C4-2B (cell line): Measurements from ENCODE around the gene HIVEP3.

Experiments
- ZFX ChIP-seq: fragments of 450-650 bp; IDR thresholded peaks from 2 replicates; pipeline ENCODE4 v1.6.1; 2017
- TF ChIP-seq, protein P1 (sequence below): fragments of 450-650 bp; conservative IDR thresholded peaks from 2 replicates; pipeline ENCODE4 v1.5.1; 2017; ENCODE audit warnings: mild to moderate bottlenecking

DNA sequence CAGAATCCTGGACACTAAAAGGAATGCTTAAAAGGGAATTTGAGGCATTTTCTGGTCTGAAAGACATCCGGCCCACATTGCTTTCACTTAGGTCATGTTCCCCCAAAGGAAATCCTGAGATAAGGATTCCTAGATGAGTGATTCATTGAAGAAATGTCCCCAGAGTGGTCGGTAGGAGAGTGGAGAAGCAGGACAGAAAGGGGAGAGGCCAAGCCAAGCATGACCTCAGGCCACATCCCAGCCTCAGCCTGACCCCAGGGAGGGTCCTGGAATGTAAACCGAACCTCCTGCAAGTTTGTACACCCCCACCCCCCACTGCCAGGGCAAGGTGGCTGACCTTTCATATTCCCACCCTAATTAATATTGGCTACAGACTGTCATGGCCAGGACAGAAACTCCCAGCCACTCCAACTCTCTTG, 16.6 kb downstream of the HIVEP3 start:
- TF ChIP-seq, protein P1, sequence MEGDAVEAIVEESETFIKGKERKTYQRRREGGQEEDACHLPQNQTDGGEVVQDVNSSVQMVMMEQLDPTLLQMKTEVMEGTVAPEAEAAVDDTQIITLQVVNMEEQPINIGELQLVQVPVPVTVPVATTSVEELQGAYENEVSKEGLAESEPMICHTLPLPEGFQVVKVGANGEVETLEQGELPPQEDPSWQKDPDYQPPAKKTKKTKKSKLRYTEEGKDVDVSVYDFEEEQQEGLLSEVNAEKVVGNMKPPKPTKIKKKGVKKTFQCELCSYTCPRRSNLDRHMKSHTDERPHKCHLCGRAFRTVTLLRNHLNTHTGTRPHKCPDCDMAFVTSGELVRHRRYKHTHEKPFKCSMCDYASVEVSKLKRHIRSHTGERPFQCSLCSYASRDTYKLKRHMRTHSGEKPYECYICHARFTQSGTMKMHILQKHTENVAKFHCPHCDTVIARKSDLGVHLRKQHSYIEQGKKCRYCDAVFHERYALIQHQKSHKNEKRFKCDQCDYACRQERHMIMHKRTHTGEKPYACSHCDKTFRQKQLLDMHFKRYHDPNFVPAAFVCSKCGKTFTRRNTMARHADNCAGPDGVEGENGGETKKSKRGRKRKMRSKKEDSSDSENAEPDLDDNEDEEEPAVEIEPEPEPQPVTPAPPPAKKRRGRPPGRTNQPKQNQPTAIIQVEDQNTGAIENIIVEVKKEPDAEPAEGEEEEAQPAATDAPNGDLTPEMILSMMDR = no peak
- no peak for TF ChIP-seq ZFX
